GM23338 (cell line): Measurements from ENCODE around the gene GPR141. TPM values are rescaled to one million over a fixed set of nuclear protein-coding genes. Genes with fewer than 3 reads are reported as not detected.

ENCODE experiments used
- CREB1 ChIP-seq: fragments of 250-450 bp; sonication (Bioruptor Pico); IDR thresholded peaks from 2 replicates; pipeline ENCODE4 v1.5.0; 2020; ENCODE audit warnings: low read depth, mild to moderate bottlenecking, moderate library complexity
- NANOG ChIP-seq: IDR thresholded peaks from 2 replicates; pipeline ENCODE4 v1.6.1; 2016; ENCODE audit warnings: antibody characterized with exemption, borderline replicate concordance
- ZNF114 ChIP-seq: fragments of 250-450 bp; sonication (Bioruptor Pico); IDR thresholded peaks from 2 replicates; pipeline ENCODE4 v1.5.0; 2020; ENCODE audit warnings: mild to moderate bottlenecking, moderate library complexity
- polyA plus RNA-seq: library from polyadenylated mRNA; unstranded; fragments of >200 nt; fragmentation: Nextera tagmentation; extraction: Ambion mirVana; gene quantifications from 2 replicates; pipeline ENCODE4 v1.2.1, GENCODE V29; 2016
- total RNA-seq: library from RNA; depleted of rRNA; stranded (reverse); fragments of >200 nt; shearing (Covaris generic); gene quantifications from 2 replicates; pipeline ENCODE4 v1.2.3, GENCODE V29; 2014
- TF ChIP-seq, protein P1 (sequence below): fragments of 250-450 bp; sonication (Bioruptor Pico); IDR thresholded peaks from 2 replicates; pipeline ENCODE4 v1.5.0; 2020; ENCODE audit warnings: mild to moderate bottlenecking, moderate library complexity
- TF ChIP-seq, protein P2 (sequence below): IDR thresholded peaks from one replicate; pipeline ENCODE4 v1.6.1; 2018; ENCODE audit warnings: antibody characterized with exemption; ENCODE audit not compliant: unreplicated experiment
- TF ChIP-seq, protein P3 (sequence below), 2 experiments: fragments of 200-600 bp in 1 of 2; sonication (generic) in 1 of 2; conservative IDR thresholded peaks; 2 replicates each; pipeline versions ENCODE4 v1.5.1 to v1.6.1; 2016 to 2017; ENCODE audit warnings: antibody characterized with exemption in 2 of 2, low read depth in 2 of 2, mild to moderate bottlenecking in 2 of 2, moderate library complexity in 1 of 2
- TF ChIP-seq, protein P4 (sequence below): IDR thresholded peaks from 2 replicates; pipeline ENCODE4 v1.6.1; 2016; ENCODE audit warnings: antibody characterized with exemption

GPR141 gene
- total and polyA plus RNA-seq, 2 experiments from 2014 or later = 0.80 TPM; not detected in 1

DNA sequence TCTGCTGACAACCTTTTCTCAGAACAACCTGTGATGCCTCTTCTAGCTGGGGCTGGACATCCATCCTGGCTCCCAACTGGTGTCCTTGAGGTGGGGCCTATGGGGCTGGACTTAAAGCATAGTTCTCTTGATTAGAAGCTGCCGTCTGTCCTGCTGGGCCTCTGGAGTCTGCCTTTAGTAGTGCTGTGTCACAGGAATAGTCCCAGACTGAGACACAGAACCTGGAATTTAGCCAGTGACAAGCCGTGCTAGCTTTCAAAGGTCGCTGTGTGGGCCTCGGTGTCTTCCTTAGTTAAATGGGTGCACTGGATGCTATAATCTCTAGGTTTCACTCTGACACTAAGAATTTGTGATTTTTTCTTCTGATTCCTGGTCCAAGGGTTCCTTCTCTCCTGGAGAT is 41.2 kb downstream of the GPR141 start (continued):
- TF ChIP-seq, protein P1, sequence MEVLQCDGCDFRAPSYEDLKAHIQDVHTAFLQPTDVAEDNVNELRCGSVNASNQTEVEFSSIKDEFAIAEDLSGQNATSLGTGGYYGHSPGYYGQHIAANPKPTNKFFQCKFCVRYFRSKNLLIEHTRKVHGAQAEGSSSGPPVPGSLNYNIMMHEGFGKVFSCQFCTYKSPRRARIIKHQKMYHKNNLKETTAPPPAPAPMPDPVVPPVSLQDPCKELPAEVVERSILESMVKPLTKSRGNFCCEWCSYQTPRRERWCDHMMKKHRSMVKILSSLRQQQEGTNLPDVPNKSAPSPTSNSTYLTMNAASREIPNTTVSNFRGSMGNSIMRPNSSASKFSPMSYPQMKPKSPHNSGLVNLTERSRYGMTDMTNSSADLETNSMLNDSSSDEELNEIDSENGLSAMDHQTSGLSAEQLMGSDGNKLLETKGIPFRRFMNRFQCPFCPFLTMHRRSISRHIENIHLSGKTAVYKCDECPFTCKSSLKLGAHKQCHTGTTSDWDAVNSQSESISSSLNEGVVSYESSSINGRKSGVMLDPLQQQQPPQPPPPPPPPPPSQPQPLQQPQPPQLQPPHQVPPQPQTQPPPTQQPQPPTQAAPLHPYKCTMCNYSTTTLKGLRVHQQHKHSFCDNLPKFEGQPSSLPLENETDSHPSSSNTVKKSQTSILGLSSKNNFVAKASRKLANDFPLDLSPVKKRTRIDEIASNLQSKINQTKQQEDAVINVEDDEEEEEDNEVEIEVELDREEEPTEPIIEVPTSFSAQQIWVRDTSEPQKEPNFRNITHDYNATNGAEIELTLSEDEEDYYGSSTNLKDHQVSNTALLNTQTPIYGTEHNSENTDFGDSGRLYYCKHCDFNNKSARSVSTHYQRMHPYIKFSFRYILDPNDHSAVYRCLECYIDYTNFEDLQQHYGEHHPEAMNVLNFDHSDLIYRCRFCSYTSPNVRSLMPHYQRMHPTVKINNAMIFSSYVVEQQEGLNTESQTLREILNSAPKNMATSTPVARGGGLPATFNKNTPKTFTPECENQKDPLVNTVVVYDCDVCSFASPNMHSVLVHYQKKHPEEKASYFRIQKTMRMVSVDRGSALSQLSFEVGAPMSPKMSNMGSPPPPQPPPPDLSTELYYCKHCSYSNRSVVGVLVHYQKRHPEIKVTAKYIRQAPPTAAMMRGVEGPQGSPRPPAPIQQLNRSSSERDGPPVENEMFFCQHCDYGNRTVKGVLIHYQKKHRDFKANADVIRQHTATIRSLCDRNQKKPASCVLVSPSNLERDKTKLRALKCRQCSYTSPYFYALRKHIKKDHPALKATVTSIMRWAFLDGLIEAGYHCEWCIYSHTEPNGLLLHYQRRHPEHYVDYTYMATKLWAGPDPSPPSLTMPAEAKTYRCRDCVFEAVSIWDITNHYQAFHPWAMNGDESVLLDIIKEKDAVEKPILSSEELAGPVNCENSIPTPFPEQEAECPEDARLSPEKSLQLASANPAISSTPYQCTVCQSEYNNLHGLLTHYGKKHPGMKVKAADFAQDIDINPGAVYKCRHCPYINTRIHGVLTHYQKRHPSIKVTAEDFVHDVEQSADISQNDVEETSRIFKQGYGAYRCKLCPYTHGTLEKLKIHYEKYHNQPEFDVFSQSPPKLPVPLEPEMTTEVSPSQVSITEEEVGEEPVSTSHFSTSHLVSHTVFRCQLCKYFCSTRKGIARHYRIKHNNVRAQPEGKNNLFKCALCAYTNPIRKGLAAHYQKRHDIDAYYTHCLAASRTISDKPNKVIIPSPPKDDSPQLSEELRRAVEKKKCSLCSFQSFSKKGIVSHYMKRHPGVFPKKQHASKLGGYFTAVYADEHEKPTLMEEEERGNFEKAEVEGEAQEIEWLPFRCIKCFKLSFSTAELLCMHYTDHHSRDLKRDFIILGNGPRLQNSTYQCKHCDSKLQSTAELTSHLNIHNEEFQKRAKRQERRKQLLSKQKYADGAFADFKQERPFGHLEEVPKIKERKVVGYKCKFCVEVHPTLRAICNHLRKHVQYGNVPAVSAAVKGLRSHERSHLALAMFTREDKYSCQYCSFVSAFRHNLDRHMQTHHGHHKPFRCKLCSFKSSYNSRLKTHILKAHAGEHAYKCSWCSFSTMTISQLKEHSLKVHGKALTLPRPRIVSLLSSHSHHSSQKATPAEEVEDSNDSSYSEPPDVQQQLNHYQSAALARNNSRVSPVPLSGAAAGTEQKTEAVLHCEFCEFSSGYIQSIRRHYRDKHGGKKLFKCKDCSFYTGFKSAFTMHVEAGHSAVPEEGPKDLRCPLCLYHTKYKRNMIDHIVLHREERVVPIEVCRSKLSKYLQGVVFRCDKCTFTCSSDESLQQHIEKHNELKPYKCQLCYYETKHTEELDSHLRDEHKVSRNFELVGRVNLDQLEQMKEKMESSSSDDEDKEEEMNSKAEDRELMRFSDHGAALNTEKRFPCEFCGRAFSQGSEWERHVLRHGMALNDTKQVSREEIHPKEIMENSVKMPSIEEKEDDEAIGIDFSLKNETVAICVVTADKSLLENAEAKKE (CRISPR knock-in tag) = no peak
- TF ChIP-seq, protein P2, sequence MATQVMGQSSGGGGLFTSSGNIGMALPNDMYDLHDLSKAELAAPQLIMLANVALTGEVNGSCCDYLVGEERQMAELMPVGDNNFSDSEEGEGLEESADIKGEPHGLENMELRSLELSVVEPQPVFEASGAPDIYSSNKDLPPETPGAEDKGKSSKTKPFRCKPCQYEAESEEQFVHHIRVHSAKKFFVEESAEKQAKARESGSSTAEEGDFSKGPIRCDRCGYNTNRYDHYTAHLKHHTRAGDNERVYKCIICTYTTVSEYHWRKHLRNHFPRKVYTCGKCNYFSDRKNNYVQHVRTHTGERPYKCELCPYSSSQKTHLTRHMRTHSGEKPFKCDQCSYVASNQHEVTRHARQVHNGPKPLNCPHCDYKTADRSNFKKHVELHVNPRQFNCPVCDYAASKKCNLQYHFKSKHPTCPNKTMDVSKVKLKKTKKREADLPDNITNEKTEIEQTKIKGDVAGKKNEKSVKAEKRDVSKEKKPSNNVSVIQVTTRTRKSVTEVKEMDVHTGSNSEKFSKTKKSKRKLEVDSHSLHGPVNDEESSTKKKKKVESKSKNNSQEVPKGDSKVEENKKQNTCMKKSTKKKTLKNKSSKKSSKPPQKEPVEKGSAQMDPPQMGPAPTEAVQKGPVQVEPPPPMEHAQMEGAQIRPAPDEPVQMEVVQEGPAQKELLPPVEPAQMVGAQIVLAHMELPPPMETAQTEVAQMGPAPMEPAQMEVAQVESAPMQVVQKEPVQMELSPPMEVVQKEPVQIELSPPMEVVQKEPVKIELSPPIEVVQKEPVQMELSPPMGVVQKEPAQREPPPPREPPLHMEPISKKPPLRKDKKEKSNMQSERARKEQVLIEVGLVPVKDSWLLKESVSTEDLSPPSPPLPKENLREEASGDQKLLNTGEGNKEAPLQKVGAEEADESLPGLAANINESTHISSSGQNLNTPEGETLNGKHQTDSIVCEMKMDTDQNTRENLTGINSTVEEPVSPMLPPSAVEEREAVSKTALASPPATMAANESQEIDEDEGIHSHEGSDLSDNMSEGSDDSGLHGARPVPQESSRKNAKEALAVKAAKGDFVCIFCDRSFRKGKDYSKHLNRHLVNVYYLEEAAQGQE = no peak
- TF ChIP-seq NANOG = no peak
- TF ChIP-seq, protein P3, sequence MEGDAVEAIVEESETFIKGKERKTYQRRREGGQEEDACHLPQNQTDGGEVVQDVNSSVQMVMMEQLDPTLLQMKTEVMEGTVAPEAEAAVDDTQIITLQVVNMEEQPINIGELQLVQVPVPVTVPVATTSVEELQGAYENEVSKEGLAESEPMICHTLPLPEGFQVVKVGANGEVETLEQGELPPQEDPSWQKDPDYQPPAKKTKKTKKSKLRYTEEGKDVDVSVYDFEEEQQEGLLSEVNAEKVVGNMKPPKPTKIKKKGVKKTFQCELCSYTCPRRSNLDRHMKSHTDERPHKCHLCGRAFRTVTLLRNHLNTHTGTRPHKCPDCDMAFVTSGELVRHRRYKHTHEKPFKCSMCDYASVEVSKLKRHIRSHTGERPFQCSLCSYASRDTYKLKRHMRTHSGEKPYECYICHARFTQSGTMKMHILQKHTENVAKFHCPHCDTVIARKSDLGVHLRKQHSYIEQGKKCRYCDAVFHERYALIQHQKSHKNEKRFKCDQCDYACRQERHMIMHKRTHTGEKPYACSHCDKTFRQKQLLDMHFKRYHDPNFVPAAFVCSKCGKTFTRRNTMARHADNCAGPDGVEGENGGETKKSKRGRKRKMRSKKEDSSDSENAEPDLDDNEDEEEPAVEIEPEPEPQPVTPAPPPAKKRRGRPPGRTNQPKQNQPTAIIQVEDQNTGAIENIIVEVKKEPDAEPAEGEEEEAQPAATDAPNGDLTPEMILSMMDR (conservative IDR thresholded peaks at IDR 0.05; ENCODE audit: low read depth in 2 of 2) = no peak
- TF ChIP-seq, protein P4, sequence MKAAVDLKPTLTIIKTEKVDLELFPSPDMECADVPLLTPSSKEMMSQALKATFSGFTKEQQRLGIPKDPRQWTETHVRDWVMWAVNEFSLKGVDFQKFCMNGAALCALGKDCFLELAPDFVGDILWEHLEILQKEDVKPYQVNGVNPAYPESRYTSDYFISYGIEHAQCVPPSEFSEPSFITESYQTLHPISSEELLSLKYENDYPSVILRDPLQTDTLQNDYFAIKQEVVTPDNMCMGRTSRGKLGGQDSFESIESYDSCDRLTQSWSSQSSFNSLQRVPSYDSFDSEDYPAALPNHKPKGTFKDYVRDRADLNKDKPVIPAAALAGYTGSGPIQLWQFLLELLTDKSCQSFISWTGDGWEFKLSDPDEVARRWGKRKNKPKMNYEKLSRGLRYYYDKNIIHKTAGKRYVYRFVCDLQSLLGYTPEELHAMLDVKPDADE = no peak
- no peak for TF ChIP-seq CREB1 (CRISPR knock-in tag)
- TF ChIP-seq ZNF114 (CRISPR knock-in tag) = no peak
